CD4-positive, alpha-beta T cell treated with Interleukin-2 at 100 ng/mL for 4 hours (primary cell): ENCODE results near the gene HOXA13.

ENCODE experiments used
- DNase-seq: peaks from one replicate; pipeline ENCODE4 v3.0.0-alpha.2; 2020; ENCODE audit warnings: low spot score

HOXA13 gene

DNA sequence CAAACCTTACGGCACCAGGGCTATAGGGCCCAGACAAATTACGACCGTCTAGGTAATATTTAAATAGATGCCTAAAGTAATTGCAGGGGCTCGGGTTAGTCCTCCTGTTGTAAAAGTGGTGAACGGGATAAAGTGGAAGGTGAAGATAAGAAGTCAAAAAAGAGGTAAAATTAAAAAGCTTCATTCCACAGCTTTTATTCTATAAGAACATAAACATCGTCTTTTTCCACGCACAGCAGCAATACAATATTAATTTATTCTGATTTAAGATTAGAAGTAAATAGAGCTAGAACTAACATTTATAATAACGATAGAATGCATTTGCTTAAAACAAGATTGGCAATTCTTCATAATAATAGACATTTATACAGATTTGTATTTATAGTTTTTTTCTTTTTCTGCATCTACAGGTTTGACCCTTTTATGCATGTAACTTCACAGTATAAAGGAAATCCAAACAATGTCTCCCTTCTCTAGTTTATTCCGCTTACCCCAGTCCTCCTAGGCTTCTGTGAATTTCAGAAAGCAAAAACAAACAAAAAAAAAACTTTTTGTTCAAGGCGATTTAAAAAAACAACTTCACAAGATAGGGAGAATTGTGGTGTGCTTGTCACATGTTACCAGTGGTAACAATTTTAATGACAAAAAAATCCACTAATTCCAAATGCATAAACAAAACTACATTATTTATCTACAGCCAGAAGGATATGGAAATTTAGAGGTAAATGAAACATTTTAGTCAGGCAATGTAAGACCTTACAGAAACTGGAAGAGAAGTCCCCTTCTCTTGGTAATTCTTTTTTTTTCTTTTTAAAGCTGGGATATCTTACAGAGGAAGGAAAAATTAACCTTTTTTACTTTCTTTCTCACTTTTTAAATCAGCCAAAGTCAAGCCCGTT lies 29.2 kb downstream of the HOXA13 start:
- no peak for DNase-seq

DNA sequence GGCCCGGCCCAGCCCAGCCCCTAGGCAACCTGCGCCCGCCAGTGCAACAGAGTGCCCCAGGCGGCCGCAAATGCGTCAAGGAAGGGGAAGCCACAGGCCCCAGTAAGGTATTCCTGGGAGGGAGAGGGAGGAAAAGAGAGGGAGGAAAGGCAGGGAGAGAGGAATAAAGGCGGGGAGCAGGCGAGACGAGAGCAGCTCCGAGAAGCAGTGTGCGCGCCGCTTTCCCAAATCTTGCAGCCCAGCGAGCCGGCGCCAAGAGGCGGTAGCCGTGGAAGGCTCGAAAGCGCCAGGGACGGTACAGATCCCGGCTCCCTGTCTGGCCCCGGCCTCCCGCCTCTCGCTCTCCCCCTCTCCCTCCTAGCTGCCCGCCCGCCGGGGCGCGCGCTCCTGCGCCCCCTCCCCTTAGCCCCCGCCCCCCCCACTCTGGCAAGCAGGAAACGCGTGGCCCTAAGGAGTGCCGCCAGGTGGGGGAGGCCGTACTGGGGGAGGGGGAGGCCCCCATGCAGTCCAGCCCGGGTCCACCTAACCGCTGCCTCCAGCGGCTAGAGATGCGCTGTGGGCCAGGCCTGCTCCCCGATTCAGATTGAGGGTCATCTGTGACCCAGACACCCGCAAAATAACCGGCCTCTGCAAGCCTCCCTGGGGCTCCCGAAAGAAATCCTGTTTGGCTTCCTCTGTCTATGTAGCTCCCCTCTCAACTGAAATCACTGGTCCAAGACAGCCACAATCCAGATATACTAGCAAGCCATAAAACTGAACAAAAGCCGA lies 30.0 kb downstream of the HOXA13 start:
- no peak for DNase-seq

DNA sequence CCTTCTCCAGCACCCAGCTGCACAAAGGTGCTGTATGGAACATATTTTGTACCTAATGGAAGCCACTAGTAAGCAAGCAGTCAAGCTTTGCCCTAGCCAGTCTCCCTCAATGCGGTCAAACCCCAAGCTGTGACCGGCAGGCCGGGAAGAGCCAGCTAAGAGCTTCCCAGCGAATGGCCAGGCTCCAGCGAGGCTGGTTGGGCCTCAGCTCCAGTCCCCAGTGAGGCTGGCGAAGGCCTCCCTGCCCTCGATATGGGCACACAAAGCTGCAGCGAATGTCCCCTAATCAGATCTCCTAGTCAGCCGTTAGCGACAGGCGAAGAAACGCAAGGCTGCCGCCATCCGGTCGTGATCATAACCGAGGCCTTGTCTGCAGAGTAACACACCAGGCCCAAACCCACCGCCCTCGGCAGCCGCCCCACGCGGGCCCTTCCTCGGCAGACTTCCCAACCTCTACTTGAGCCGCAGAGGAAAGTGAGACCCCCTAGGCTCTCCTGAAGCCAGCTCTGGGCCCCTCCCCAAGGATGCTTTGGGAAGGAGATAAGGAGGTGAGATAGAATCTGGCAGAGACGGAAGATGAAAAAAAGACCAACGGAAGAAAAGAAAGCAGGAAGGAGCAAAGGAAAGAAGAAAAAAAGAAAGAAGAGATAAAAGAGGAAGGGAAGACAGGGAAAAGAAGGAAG lies 31.5 kb downstream of the HOXA13 start:
- no peak for DNase-seq

- DNase-seq, result no peak
Observed at GRCh38 chr7:27167916-27168264, 32.0 kb downstream of the HOXA13 start.

DNA sequence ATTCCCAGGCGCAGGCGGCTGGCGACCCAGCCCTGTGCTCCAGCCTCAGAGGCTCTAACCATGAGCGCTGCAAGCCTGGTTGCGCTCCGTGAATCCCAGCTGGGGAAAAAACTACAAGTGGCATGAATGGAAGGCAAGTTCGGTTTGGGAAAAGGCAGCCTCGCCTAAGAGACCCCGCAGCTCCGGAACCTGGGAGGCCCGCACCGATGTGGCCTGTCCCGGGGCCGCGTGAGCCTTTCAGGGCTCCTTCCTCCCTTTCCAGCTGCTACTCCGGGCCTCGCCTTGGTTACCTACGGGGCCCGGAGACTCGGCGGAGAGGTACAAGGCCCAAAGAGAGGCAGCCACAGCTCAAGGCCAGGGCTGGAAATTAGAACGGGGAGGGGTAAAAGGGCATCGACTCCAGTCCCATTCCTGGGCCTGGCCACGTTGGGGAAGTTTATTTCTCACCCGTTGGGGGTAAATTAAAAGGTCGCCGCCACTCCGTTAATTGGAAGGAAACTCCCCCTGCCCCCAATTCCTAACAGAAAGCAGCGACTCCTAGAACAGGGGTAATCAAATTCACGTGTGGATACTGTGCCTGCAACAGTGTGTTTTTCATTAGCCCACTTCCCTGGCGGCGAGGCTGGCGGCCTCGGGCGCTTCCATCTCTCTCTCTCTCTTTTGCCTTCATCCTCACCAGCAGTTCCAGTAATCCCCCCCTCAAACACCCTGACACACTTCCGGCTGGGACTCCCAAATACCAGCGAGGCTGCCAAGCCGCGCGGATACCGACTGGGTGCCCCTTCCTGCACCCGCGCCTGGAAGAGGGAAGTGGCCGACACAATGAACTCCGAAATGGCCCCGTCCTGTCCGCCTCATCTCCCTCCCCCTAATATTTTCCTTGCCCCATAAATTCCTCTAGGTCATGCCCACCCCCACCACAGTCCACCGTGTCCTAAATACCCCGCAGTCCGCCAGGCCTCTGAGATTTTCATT lies 33.1 kb downstream of the HOXA13 start:
- DNase-seq, result no peak

DNA sequence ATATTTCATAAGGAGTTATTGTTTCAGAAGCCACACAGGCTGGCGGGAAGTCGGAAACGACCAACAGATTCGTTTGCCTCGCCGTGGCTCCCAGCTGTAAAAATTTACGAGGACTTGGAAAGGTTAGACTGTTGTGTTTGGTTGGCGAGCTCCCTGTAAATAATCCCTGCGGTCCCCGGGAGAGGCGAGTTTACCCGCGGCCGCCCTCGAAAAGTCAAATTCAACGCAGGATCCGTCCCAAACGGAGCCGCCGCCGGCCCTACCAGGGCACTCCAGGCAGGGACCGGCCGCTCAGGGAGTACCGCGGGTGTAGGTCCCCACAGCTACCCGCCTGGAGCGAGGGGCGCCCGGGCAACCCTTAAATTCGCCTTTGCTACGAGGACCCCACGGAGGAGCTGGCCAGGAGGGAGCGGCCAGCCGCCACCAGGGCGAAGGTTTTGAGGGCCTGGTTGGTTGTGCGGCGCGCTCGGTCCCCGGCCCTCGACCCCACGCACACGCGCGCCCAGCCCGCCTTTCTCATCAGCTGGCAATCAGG lies 33.8 kb downstream of the HOXA13 start:
- DNase-seq, result no peak

- no peak for DNase-seq
Observed at GRCh38 chr7:27165089-27165995, 34.5 kb downstream of the HOXA13 start, which contains the start of gene HOXA9. TSS of gene HOXA9 (minus strand) at chr7:27165537. CDS start at chr7:27165457, 80 bp downstream.

DNA sequence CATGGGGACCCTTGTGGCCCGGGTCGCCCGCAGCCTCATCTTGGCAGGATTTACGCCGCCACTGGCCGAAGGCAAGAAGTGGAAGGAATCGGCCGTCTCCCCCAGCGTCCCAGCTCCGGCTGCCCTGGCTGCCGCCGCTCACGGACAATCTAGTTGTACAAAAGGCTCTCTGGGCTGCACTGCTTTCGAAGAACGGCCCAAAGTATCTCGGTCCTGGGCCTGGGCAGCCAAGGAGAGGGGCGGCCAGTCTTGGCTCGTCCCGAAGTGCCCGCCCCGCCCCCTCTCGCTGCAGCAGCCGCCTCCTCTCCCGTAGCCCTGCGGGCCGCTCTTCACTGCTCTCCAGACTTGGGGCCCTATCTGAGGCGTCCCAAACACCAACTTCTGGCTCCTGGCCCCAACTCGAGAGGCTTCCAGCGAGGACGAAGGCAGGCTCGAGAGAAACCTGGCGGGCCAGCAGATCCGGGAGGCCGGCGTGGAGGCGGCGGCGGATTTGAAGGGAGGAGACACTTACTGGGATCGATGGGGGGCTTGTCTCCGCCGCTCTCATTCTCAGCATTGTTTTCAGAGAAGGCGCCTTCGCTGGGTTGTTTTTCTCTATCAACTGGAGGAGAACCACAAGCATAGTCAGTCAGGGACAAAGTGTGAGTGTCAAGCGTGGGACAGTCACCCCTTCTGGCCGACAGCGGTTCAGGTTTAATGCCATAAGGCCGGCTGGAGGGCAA lies 35.4 kb downstream of the HOXA13 start:
- no peak for DNase-seq

DNA sequence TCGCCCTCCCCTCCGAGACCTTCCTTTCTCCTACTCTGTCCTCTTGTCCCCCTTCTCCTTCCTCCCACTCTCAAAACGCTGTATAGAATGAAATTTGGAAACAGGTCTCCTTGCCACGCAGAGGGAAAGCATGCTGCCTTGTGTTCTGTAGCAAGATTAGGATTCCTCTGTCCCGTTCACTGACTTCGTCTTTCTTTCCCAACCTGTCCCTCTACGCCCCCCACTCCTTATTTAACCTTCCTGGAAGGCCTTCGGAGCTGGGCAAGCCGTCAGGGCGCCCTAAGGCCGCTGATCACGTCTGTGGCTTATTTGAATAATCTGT lies 35.9 kb downstream of the HOXA13 start:
- DNase-seq, result no peak

GRCh38 chr7:27163288-27164044 lies 36.4 kb downstream of the HOXA13 start:
- DNase-seq, result no peak

DNA sequence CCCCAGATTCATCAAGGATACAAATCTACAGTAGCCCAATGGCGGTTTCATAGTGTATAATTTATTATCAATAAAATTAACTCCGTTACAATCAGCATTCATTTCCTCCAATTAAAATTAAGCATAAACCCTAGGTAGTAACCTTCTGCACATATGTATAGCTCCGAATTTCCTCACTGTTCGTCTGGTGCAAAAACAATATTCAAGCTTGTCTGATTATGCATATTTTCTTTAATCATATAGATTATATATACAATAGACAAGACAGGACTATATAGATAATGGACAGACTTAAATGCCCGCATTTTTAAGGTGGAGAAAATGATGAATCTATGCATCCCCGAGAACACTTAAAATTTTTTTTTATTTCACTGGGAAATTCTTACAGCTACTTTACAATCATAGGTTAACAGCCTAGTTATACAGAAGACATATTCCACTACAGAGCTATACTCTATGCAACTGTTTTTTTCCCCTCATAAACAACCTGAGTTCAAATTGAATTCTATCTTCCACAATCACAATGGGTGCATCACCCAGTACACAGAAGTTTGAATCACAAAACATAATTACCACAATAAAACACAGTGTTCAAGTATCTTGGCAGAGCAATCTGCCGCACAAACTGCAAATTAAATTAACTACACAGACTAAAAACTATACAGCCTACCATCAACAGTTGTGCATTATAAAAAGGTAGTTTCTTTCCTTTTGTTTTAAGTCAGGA lies 37.2 kb downstream of the HOXA13 start:
- DNase-seq, result no peak

- DNase-seq, result no peak
Observed at GRCh38 chr7:27161721-27162560, 38.0 kb downstream of the HOXA13 start.

- no peak for DNase-seq
Observed at GRCh38 chr7:27161214-27161720, 38.6 kb downstream of the HOXA13 start.

DNA sequence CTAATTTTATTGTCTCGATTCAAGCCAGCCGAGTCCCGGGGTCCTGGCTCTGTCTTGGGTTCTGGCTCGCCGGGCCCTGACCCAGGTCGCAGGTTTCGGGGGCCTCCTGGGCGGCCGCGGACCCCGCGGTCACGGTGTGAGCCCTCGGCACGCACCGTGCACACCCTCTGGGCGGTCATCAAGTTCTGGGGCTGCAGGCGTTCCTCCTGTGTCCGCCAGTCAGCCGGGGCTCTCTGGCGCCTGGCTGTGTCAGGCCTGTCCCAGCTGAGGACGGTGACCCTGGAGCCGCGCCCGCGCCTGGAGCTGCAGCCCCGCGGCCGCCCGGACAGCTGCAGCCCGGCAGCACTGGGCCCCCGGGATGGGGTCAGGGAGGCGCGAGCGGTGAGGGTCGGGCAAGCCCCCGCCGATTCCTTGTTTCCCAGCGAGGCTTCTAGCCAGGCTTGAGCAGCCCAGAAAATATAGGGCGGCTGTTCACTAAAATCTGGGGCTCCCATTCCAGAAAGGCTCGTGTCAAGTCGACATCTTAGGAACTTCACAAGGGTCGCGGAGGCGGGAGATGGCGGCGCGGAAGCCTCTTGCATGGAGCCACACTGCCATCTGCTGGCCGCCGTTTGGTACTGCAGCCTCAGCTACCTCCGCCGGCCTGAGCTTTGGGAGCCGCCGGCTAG lies 39.2 kb downstream of the HOXA13 start:
- peak; percentile 88 for DNase-seq

DNA sequence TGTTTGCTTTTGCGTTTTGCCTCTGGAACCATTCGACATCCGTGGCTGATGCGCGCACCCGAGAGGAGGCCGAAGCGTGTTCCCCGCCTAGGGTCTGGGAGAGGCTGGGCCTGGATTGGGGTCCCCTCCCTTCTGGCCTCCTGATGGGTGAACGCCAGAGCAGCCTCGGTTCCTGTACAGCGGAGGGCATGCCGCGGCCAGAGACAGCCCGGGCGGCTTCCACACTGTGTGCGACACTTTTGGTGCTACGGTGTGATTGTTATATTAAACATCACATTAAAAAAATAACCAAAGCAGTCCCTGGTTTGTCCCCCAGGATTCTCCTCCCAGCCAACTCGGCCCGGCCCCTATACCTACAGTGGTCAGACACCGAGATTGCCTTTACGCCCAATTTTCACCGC lies 39.7 kb downstream of the HOXA13 start:
- no peak for DNase-seq
